Breast epithelium (tissue), 3 donors: ENCODE results near the gene SLC23A2.

ENCODE experiments used
- CTCF ChIP-seq, 3 donors: fragments of 450-650 bp; IDR thresholded peaks; one replicate each; pipeline ENCODE4 v1.5.1; 2016 to 2017; ENCODE audit warnings: antibody characterized with exemption in 3 of 3, mild to moderate bottlenecking in 3 of 3, moderate library complexity in 3 of 3
- POLR2A ChIP-seq: fragments of 450-650 bp; IDR thresholded peaks from one replicate; pipeline ENCODE4 v1.6.1; 2016; ENCODE audit warnings: antibody characterized with exemption, mild to moderate bottlenecking, moderate library complexity
- POLR2AphosphoS5 ChIP-seq, 3 donors: sonication (generic); formaldehyde crosslinking; IDR thresholded peaks; one replicate each; pipeline ENCODE4 v1.6.1; 2017; ENCODE audit warnings: antibody characterized with exemption in 3 of 3

GRCh38 chr20:5013682-5014447 lies 12.6 kb upstream of the SLC23A2 start:
- TF ChIP-seq CTCF (IDR thresholded peaks at IDR 0.05) (no peak), POLR2AphosphoS5 (IDR thresholded peaks at IDR 0.05) (no peak), POLR2A (no peak)
